Limb (tissue), 2 donors: Measurements from ENCODE around the gene CTXN1.
"Not testable (repeated sequence)": the region's sequence is repeated elsewhere in the genome, so short reads cannot be mapped to it uniquely, and the experiment has no call there.

Source experiments
- DNase-seq, 2 donors: peaks; one replicate each; pipeline ENCODE4 v3.0.0-alpha.2; 2016; ENCODE audit errors: extremely low spot score in 2 of 2

The CTXN1 gene

GRCh38 chr19:7926021-7926726, at the start of gene CTXN1:
CTXN1 (minus strand) TSS chr19:7926135; CDS start chr19:7925538, 597 bp downstream.
- DNase-seq: peak in 1 of 2 donors; percentile 93

GRCh38 chr19:7975037-7975436, 49.1 kb upstream of the CTXN1 start:
- DNase-seq: no peak

- no peak for DNase-seq
Observed at GRCh38 chr19:7973883-7974282, 47.9 kb upstream of the CTXN1 start.

- DNase-seq: no peak
Observed at GRCh38 chr19:7971553-7972520, 45.9 kb upstream of the CTXN1 start.

- peak; percentile 3 to 55 for DNase-seq
Observed at GRCh38 chr19:7970716-7971448, 44.9 kb upstream of the CTXN1 start.

GRCh38 chr19:7969555-7969939, 43.6 kb upstream of the CTXN1 start:
- no peak for DNase-seq

- no peak for DNase-seq
Observed at GRCh38 chr19:7968796-7969554, 43.0 kb upstream of the CTXN1 start.

GRCh38 chr19:7968008-7968795, 42.3 kb upstream of the CTXN1 start:
- DNase-seq: no peak

GRCh38 chr19:7965921-7966665, 40.2 kb upstream of the CTXN1 start:
- no peak for DNase-seq

- DNase-seq: no peak
Observed at GRCh38 chr19:7965259-7965841, 39.4 kb upstream of the CTXN1 start.

GRCh38 chr19:7963566-7963965, 37.6 kb upstream of the CTXN1 start:
- DNase-seq: no peak

GRCh38 chr19:7962644-7963268, 36.8 kb upstream of the CTXN1 start:
- DNase-seq: no peak

- DNase-seq: no peak
Observed at GRCh38 chr19:7961920-7962626, 36.1 kb upstream of the CTXN1 start.

GRCh38 chr19:7961082-7961481, 35.1 kb upstream of the CTXN1 start:
- DNase-seq: not testable (repeated sequence)

- no peak for DNase-seq
Observed at GRCh38 chr19:7959211-7959610, 33.3 kb upstream of the CTXN1 start.

GRCh38 chr19:7955696-7956095, 29.8 kb upstream of the CTXN1 start:
- no peak for DNase-seq

GRCh38 chr19:7953576-7953975, 27.6 kb upstream of the CTXN1 start:
- no peak for DNase-seq

GRCh38 chr19:7953060-7953459, 27.1 kb upstream of the CTXN1 start:
- no peak for DNase-seq
